ENCODE results near the gene GALNT14. TPM values are rescaled to one million over a fixed set of nuclear protein-coding genes. Genes with fewer than 3 reads are reported as not detected.

Gene GALNT14
- total RNA-seq, 1 donor from 2014 or later: 0.55 TPM

DNA sequence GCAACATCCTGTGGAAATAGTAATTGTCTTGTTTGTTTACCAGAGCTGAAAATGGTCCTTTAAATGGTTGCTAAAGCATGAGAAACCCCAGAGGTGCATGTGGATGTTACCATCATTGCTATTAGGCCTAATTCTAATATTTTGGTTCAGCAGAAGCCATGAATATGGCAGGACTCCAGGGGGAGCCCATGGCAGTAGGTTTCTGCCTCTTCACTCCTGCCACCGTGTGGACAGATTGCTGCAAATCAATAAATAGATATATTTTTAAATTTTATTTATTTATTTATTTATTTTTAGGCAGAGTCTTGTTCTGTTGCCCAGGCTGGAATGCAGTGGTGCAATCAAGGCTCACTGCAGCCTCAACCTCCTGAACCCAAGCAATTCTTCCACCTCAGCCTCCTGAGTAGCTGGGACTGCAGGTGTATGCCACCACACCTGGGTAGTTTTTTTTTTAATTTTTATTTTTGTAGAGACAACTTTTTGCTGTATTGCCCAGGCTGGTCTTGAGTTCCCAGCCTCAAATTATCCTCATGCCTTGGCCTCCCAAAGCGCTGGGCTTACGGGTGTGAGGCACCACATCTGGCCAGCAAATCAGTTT, 276.1 kb downstream of the GALNT14 start:
- ATAC-seq: peak; percentile 82
- peak; percentile 58 for DNase-seq (ENCODE audit: low spot score)

DNA sequence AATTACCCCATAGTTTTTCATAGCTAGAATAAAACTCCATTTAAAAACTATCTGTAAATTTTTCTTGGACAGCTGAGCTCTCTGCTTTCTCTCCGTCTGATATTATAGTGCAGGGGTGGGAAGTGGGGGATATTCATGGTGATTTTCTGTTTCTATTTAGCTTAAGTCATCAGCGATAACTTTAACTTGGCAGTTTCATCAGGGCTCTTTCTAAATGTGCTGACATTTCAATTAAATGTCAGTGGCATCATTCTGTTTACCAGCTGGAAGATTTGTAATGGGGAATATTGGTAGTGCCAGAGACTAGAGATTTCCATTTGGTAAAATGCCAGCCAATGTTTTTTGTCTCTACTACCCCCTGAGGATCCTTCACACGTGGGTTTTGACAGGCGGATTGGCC, 277.5 kb downstream of the GALNT14 start:
- DNase-seq (ENCODE audit: low spot score) (no peak), ATAC-seq (no peak)

Other genes starting within 250 kb of the GALNT14 start
- not detected for gene CAPN14, start 79.1 kb upstream of the GALNT14 start, total RNA-seq
- gene EHD3, start 95.7 kb upstream of the GALNT14 start, total RNA-seq: 10.6 TPM